ENCODE results near the gene JAK1. TPM values are rescaled to one million over a fixed set of nuclear protein-coding genes. Genes with fewer than 3 reads are reported as not detected.

Gene JAK1
- total RNA-seq, 4 donors from 2014 or later = 59.7 to 92.7 (median 64.1) TPM

- TF ChIP-seq POLR2A (IDR thresholded peaks at IDR 0.05) (no peak), CTCF (IDR thresholded peaks at IDR 0.05) (no peak)
- intact Hi-C loops (cut with DNase I) = no loop called here
- H3K4me3 ChIP-seq = no peak overlapping the region
- peaks cover 6 to 98% (median 45%) of the 10 kb centered on the region in 3 donors for H3K36me3 ChIP-seq
- no peaks in the 10 kb centered on the region for H3K9me3 ChIP-seq
- H3K27ac ChIP-seq = no peak overlapping the region
- no peaks in the 10 kb centered on the region for H3K27me3 ChIP-seq
- DNase-seq = no peak
- 57 to 78% methylated on average over 3 to 4 of the region's 7 CpGs for WGBS, 2 donors
- peaks cover 0 to 19% (median 3%) of the 10 kb centered on the region in 3 donors for H3K4me1 ChIP-seq
Measured at GRCh38 chr1:64838486-64838885, 127.9 kb downstream of the JAK1 start.

- 81 to 86% methylated on average over 8 of the region's 8 CpGs for WGBS, 2 donors
Measured at GRCh38 chr1:64836802-64837201, 129.5 kb downstream of the JAK1 start.

GRCh38 chr1:64834734-64835133 lies 131.6 kb downstream of the JAK1 start:
- no peak overlapping the region for H3K4me3 ChIP-seq
- no peak for TF ChIP-seq CTCF (IDR thresholded peaks at IDR 0.05)
- TF ChIP-seq POLR2A (IDR thresholded peaks at IDR 0.05) = no peak
- intact Hi-C loops (cut with DNase I) = no loop called here
- DNase-seq = no peak
- H3K27ac ChIP-seq = no peak overlapping the region
- no peaks in the 10 kb centered on the region for H3K27me3 ChIP-seq
- no peaks in the 10 kb centered on the region for H3K9me3 ChIP-seq
- no peaks in the 10 kb centered on the region for H3K4me1 ChIP-seq
- H3K36me3 ChIP-seq = peaks cover 0 to 100% (median 33%) of the 10 kb centered on the region in 3 donors

More at GRCh38 chr1:64836802-64837201, 129.5 kb downstream of the JAK1 start:
- TF ChIP-seq POLR2A (IDR thresholded peaks at IDR 0.05) (no peak), CTCF (IDR thresholded peaks at IDR 0.05) (no peak)
- no peaks in the 10 kb centered on the region for H3K9me3 ChIP-seq
- peaks cover 6 to 100% (median 45%) of the 10 kb centered on the region in 3 donors for H3K36me3 ChIP-seq
- peaks cover 0 to 8% (median 0%) of the 10 kb centered on the region in 3 donors for H3K4me1 ChIP-seq
- DNase-seq = no peak
- no peaks in the 10 kb centered on the region for H3K27me3 ChIP-seq
- no peak overlapping the region for H3K4me3 ChIP-seq
- no peak overlapping the region for H3K27ac ChIP-seq
- intact Hi-C loops (cut with DNase I) = no loop called here

GRCh38 chr1:64830030-64830651 lies 136.2 kb downstream of the JAK1 start:
- no peak for DNase-seq
- H3K27me3 ChIP-seq = no peaks in the 10 kb centered on the region
- no peaks in the 10 kb centered on the region for H3K4me1 ChIP-seq
- no peak overlapping the region for H3K27ac ChIP-seq
- no peaks in the 10 kb centered on the region for H3K9me3 ChIP-seq
- peaks cover 0 to 58% (median 12%) of the 10 kb centered on the region in 3 donors for H3K36me3 ChIP-seq
- no peak overlapping the region for H3K4me3 ChIP-seq
- TF ChIP-seq CTCF (IDR thresholded peaks at IDR 0.05) = no peak
- no peak for TF ChIP-seq POLR2A (IDR thresholded peaks at IDR 0.05)
- WGBS, 2 donors = 66 to 69% methylated on average over 5 of the region's 5 CpGs
- intact Hi-C loops (cut with DNase I) = no loop called here

GRCh38 chr1:64829411-64830029 lies 136.8 kb downstream of the JAK1 start:
- H3K4me3 ChIP-seq = no peak overlapping the region
- H3K27ac ChIP-seq = no peak overlapping the region
- no peaks in the 10 kb centered on the region for H3K9me3 ChIP-seq
- DNase-seq = no peak
- TF ChIP-seq CTCF (IDR thresholded peaks at IDR 0.05) (no peak), POLR2A (IDR thresholded peaks at IDR 0.05) (no peak)
- H3K36me3 ChIP-seq = peaks cover 0 to 52% (median 6%) of the 10 kb centered on the region in 3 donors
- peaks cover 0 to under 1% (median 0%) of the 10 kb centered on the region in 3 donors for H3K4me1 ChIP-seq
- intact Hi-C loops (cut with DNase I) = loop anchor here (10.0 kb wide), 2 partner anchors 145 to 565 kb away; no protein-coding TSS in a partner anchor
- 87% methylated on average over 7 to 8 of the region's 8 CpGs for WGBS, 2 donors
- no peaks in the 10 kb centered on the region for H3K27me3 ChIP-seq
